IMR-90 (cell line): ENCODE measurements around the gene GTF2H4. TPM values are rescaled to one million over a fixed set of nuclear protein-coding genes. Genes with fewer than 3 reads are reported as not detected.
A peak's percentile ranks its signal among the peaks of the same experiment; 100 is the strongest.

Experiments
- ATAC-seq: fragments of 200-7000 bp; cut with Tn5 transposase; 2 replicates; pipeline ENCODE4 v1.9.1; 2020; ENCODE audit warnings: low read depth, mild to moderate bottlenecking, moderate library complexity
- BruUV-seq: library from RNA; stranded (reverse); fragments of 400-500 nt; replicated peaks from 2 replicates; lab custom pipeline; 2021; lab: Mats Ljungman, UMichigan
- CTCF ChIA-PET: fragments of 300-600 bp; formaldehyde crosslinking; extraction: SDS; loops from one replicate; lab custom pipeline; 2021; ENCODE audit warnings: antibody characterized with exemption; lab: Yijun Ruan, JAX
- POLR2A ChIA-PET: fragments of 300-600 bp; sonication (Branson Sonifier 250); formaldehyde crosslinking; loops from one replicate; lab custom pipeline; 2022; ENCODE audit warnings: antibody characterized with exemption; ENCODE audit not compliant: unreplicated experiment; lab: Charles Lee
- DNase-seq: peaks from one replicate; pipeline ENCODE4 v3.0.0; 2013
- H2AFZ ChIP-seq: replicated peaks from 2 replicates; pipeline ENCODE3; 2013; ENCODE audit warnings: low read length, mild to moderate bottlenecking; ENCODE audit not compliant: poor library complexity
- H2AK5ac ChIP-seq: 2 replicates; pipeline ENCODE4 v1.6.1; 2013; ENCODE audit warnings: low read depth, low read length, inconsistent platforms
- H2AK9ac ChIP-seq: replicated peaks from 2 replicates; pipeline ENCODE3; 2013; ENCODE audit warnings: mild to moderate bottlenecking, low read depth, low read length, moderate library complexity; ENCODE audit not compliant: poor library complexity
- H2BK120ac ChIP-seq: 2 replicates; pipeline ENCODE4 v1.6.1; 2013; ENCODE audit warnings: low read depth, low read length, inconsistent platforms
- H2BK15ac ChIP-seq: 3 replicates; pipeline ENCODE4 v1.6.1; 2013; ENCODE audit warnings: low read depth, low read length, inconsistent platforms
- H2BK20ac ChIP-seq: 2 replicates; pipeline ENCODE4 v1.6.1; 2013; ENCODE audit warnings: low read depth, mild to moderate bottlenecking, inconsistent platforms, low read length, moderate library complexity
- H2BK5ac ChIP-seq: 2 replicates; pipeline ENCODE4 v1.6.1; 2013; ENCODE audit warnings: mild to moderate bottlenecking, low read depth, low read length, inconsistent platforms; ENCODE audit not compliant: poor library complexity, severe bottlenecking
- H3K14ac ChIP-seq: replicated peaks from 2 replicates; pipeline ENCODE4 v1.6.1; 2013; ENCODE audit warnings: low read depth, low read length, inconsistent platforms
- H3K18ac ChIP-seq: 2 replicates; pipeline ENCODE4 v1.6.1; 2013; ENCODE audit warnings: low read depth, low read length, control low read depth
- H3K23ac ChIP-seq: 2 replicates; pipeline ENCODE4 v1.6.1; 2013; ENCODE audit warnings: low read depth, low read length, inconsistent platforms
- H3K27ac ChIP-seq: 2 replicates; pipeline ENCODE4 v1.5.1; 2013; ENCODE audit warnings: mild to moderate bottlenecking, control low read depth, low read length; ENCODE audit not compliant: insufficient read depth
- H3K27me3 ChIP-seq: 2 replicates; pipeline ENCODE4 v1.6.1; 2013; ENCODE audit warnings: low read length; ENCODE audit not compliant: control insufficient read depth, insufficient read depth
- H3K36me3 ChIP-seq: 2 replicates; pipeline ENCODE4 v1.6.1; 2013; ENCODE audit warnings: low read length, mixed read lengths; ENCODE audit not compliant: control insufficient read depth, insufficient read depth
- H3K4ac ChIP-seq: 2 replicates; pipeline ENCODE4 v1.6.1; 2013; ENCODE audit warnings: low read depth, low read length, inconsistent platforms
- H3K4me1 ChIP-seq: 2 replicates; pipeline ENCODE4 v1.6.1; 2013; ENCODE audit warnings: low read length, mixed read lengths; ENCODE audit not compliant: control insufficient read depth, insufficient read depth
- H3K4me2 ChIP-seq: 2 replicates; pipeline ENCODE4 v1.6.1; 2013; ENCODE audit warnings: low read depth, mild to moderate bottlenecking, control low read depth, low read length, moderate library complexity
- H3K4me3 ChIP-seq: 2 replicates; pipeline ENCODE4 v1.5.1; 2013; ENCODE audit warnings: low read depth, mild to moderate bottlenecking, control low read depth, low read length, moderate library complexity; ENCODE audit not compliant: insufficient read depth
- H3K56ac ChIP-seq: 2 replicates; pipeline ENCODE4 v1.6.1; 2013; ENCODE audit warnings: low read length, inconsistent platforms; ENCODE audit not compliant: insufficient read depth; ENCODE audit errors: extremely low read depth
- H3K79me1 ChIP-seq, 2 experiments: 2 replicates each; pipeline ENCODE4 v1.6.1; 2013; ENCODE audit warnings: low read length in 2 of 2, inconsistent platforms in 1 of 2, low read depth in 1 of 2
- H3K9ac ChIP-seq: 2 replicates; pipeline ENCODE4 v1.6.1; 2013; ENCODE audit warnings: low read depth, low read length, control low read depth
- H3K9me1 ChIP-seq: 2 replicates; pipeline ENCODE4 v1.6.1; 2013; ENCODE audit warnings: low read length, inconsistent platforms; ENCODE audit not compliant: insufficient read depth
- H3K9me3 ChIP-seq: 2 replicates; pipeline ENCODE4 v1.6.1; 2013; ENCODE audit warnings: low read length; ENCODE audit not compliant: control insufficient read depth, insufficient read depth
- H4K20me1 ChIP-seq: 2 replicates; pipeline ENCODE4 v1.6.1; 2013; ENCODE audit warnings: low read length, inconsistent platforms; ENCODE audit not compliant: insufficient read depth
- H4K5ac ChIP-seq: 2 replicates; pipeline ENCODE4 v1.6.1; 2013; ENCODE audit warnings: mild to moderate bottlenecking, low read depth, low read length, control low read depth
- H4K8ac ChIP-seq, 2 experiments: 2 replicates each; pipeline ENCODE4 v1.6.1; 2013; ENCODE audit warnings: low read depth in 2 of 2, low read length in 2 of 2, control low read depth in 1 of 2, inconsistent platforms in 1 of 2
- H4K91ac ChIP-seq: 2 replicates; pipeline ENCODE4 v1.6.1; 2013; ENCODE audit warnings: low read depth, low read length, inconsistent platforms; ENCODE audit not compliant: insufficient read depth
- CEBPB ChIP-seq: IDR thresholded peaks from 2 replicates; pipeline ENCODE4 v1.6.1; 2012; ENCODE audit warnings: low read depth, low read length, improper control_type of control experiment
- CTCF ChIP-seq: conservative IDR thresholded peaks from 2 replicates; pipeline ENCODE4 v1.5.1; 2012; ENCODE audit warnings: mild to moderate bottlenecking, low read depth, low read length, improper control_type of control experiment
- ELK1 ChIP-seq: fragments of 150-350 bp; IDR thresholded peaks from 2 replicates; pipeline ENCODE4 v1.6.1; 2016; ENCODE audit warnings: low read depth, mild to moderate bottlenecking, low read length, moderate library complexity, borderline replicate concordance
- FOS ChIP-seq: fragments of 150-350 bp; IDR thresholded peaks from 2 replicates; pipeline ENCODE4 v1.6.1; 2016; ENCODE audit warnings: low read depth, low read length
- MAZ ChIP-seq: IDR thresholded peaks from 2 replicates; pipeline ENCODE4 v1.6.1; 2012; ENCODE audit warnings: low read depth, mild to moderate bottlenecking, low read length, improper control_type of control experiment, moderate library complexity, borderline replicate concordance
- MXI1 ChIP-seq: IDR thresholded peaks from 2 replicates; pipeline ENCODE4 v1.6.1; 2012; ENCODE audit warnings: low read depth, mild to moderate bottlenecking, low read length, moderate library complexity, borderline replicate concordance
- NFE2L2 ChIP-seq: fragments of 150-350 bp; IDR thresholded peaks from 2 replicates; pipeline ENCODE4 v1.6.1; 2016; ENCODE audit warnings: low read depth, mild to moderate bottlenecking, low read length
- POLR2A ChIP-seq: IDR thresholded peaks from 2 replicates; pipeline ENCODE4 v1.6.1; 2012; ENCODE audit warnings: mild to moderate bottlenecking, low read depth, low read length
- RAD21 ChIP-seq: IDR thresholded peaks from 2 replicates; pipeline ENCODE4 v1.6.1; 2012; ENCODE audit warnings: low read length, improper control_type of control experiment
- RCOR1 ChIP-seq: IDR thresholded peaks from 2 replicates; pipeline ENCODE4 v1.6.1; 2012; ENCODE audit warnings: mild to moderate bottlenecking, low read length, improper control_type of control experiment; ENCODE audit not compliant: insufficient replicate concordance
- RFX5 ChIP-seq: IDR thresholded peaks from 2 replicates; pipeline ENCODE4 v1.8.0; 2012; ENCODE audit warnings: low read depth, mild to moderate bottlenecking, low read length, moderate library complexity
- SMC3 ChIP-seq: fragments of 150-350 bp; IDR thresholded peaks from 2 replicates; pipeline ENCODE4 v1.6.1; 2016; ENCODE audit warnings: low read depth, mild to moderate bottlenecking, antibody characterized with exemption, low read length, moderate library complexity
- USF2 ChIP-seq: fragments of 150-350 bp; IDR thresholded peaks from 2 replicates; pipeline ENCODE4 v1.6.1; 2017; ENCODE audit warnings: mild to moderate bottlenecking, antibody characterized with exemption, low read length, low read depth
- WGBS, 2 experiments: methylation state at CpG; one replicate each; pipeline versions ENCODE4 v1.1.5 to v1.1.7; 2013; ENCODE audit warnings: missing lambda C conversion rate in 2 of 2; ENCODE audit not compliant: insufficient read length in 1 of 2; ENCODE audit errors: extremely low coverage in 2 of 2; 5-methylcytosine and 5-hydroxymethylcytosine counted together
- dilution Hi-C: fragments of 300-500 bp; cut with HindIII; formaldehyde crosslinking; loops from one replicate; pipeline ENCODE4 v1.14.3; 2018; ENCODE audit warnings: low sequenced_read_pairs; ENCODE audit not compliant: unreplicated experiment
- in situ Hi-C: fragments of 300-500 bp; cut with MboI; formaldehyde crosslinking; loops from 3 replicates; pipeline ENCODE4 v1.14.3; 2019; ENCODE audit warnings: low sequenced_read_pairs, inconsistent platforms, mixed read lengths
- intact Hi-C: fragments of 100-400 bp; cut with micrococcal nuclease; formaldehyde crosslinking; loops from 2 replicates; pipeline ENCODE4 v1.10.0; 2022
- polyA plus RNA-seq, 3 experiments: library from polyadenylated mRNA; depleted of rRNA; stranded (reverse); fragments of >200 nt; gene quantifications; 2 replicates each; pipeline ENCODE4 v1.2.3, GENCODE V29; 2012; ENCODE audit warnings: low replicate concordance in 1 of 3
- total RNA-seq: library from RNA; depleted of rRNA; stranded (reverse); fragments of >200 nt; gene quantifications from 2 replicates; pipeline ENCODE4 v1.2.3, GENCODE V29; 2012

Gene GTF2H4
- total and polyA plus RNA-seq, 2 of the 4 experiments (the other 2 are of a cell fraction) = 13.4 to 30.8 TPM

GRCh38 chr6:30954631-30955366 lies 46.8 kb downstream of the GTF2H4 start:
- ATAC-seq = no peak
- CTCF ChIA-PET = interaction anchor here (1.2 kb wide), 1 partner anchor 41 kb away, joined by 3 read pairs; no protein-coding TSS in a partner anchor
- no peak overlapping the region for H4K5ac ChIP-seq
- no peak overlapping the region for H2BK5ac ChIP-seq
- dilution Hi-C loops (no loop called here), in situ Hi-C loops (no loop called here), intact Hi-C loops (no loop called here)
- no peak for TF ChIP-seq USF2
- TF ChIP-seq MAZ = no peak
- no peak for TF ChIP-seq SMC3
- no peak for TF ChIP-seq RCOR1
- no peak for TF ChIP-seq ELK1
- TF ChIP-seq FOS = no peak
- no peak for TF ChIP-seq POLR2A
- no peak for TF ChIP-seq NFE2L2
- TF ChIP-seq RFX5 = no peak
- no peak for TF ChIP-seq CEBPB
- TF ChIP-seq MXI1 = no peak
- TF ChIP-seq CTCF = no peak
- no peak for TF ChIP-seq RAD21
- no peak overlapping the region for H2BK120ac ChIP-seq
- no peak overlapping the region for H2BK20ac ChIP-seq
- peaks cover 71% of the 10 kb centered on the region for H3K27me3 ChIP-seq
- H3K4me2 ChIP-seq = no peak overlapping the region
- H3K27ac ChIP-seq = no peak overlapping the region
- peaks cover 6% of the 10 kb centered on the region; the same call in 1 of the 2 replicates for H3K9me1 ChIP-seq
- H3K23ac ChIP-seq = no peak overlapping the region; the same call in 1 of the 2 replicates
- no peak overlapping the region for H2BK15ac ChIP-seq
- no peak overlapping the region for H3K56ac ChIP-seq
- no peak overlapping the region for H3K18ac ChIP-seq
- H2AFZ ChIP-seq = peak overlapping the region; percentile 81
- no peaks in the 10 kb centered on the region for H3K36me3 ChIP-seq
- H3K4ac ChIP-seq = no peak overlapping the region
- no peak overlapping the region for H4K91ac ChIP-seq
- WGBS, 2 experiments = no CpG with 5 or more reads among the region's 9 CpGs
- H3K4me1 ChIP-seq = no peaks in the 10 kb centered on the region
- no peak for DNase-seq
- H4K8ac ChIP-seq = no peak overlapping the region
- H2AK5ac ChIP-seq = no peak overlapping the region
- POLR2A ChIA-PET = no interaction called here
- no peaks in the 10 kb centered on the region for H3K79me1 ChIP-seq
- H3K9ac ChIP-seq = no peak overlapping the region
- no peak overlapping the region for H3K4me3 ChIP-seq
- H3K9me3 ChIP-seq = peaks cover 6% of the 10 kb centered on the region
- no TSS peak for BruUV-seq
- H3K14ac ChIP-seq = no peak overlapping the region
- no peak overlapping the region for H2AK9ac ChIP-seq
- H4K20me1 ChIP-seq = no peaks in the 10 kb centered on the region
